Activated T-cell treated with anti-CD3 and anti-CD28 coated beads, Interleukin-2, amount 50 U/mL, for 24 hours (primary cell): ENCODE data around the gene SLC25A18.

ENCODE experiments used
- DNase-seq: peaks from one replicate; pipeline ENCODE4 v3.0.0-alpha.2; 2020
- H3K27ac Mint-ChIP-seq: 2 replicates; pipeline ENCODE4 v1.8.0; 2020; ENCODE audit warnings: mild to moderate bottlenecking, mixed read lengths
- H3K27me3 Mint-ChIP-seq: 2 replicates; pipeline ENCODE4 v1.8.0; 2020; ENCODE audit warnings: mixed read lengths
- H3K36me3 Mint-ChIP-seq: 2 replicates; pipeline ENCODE4 v1.8.0; 2020; ENCODE audit warnings: low read depth, mixed read lengths
- H3K4me1 Mint-ChIP-seq: 2 replicates; pipeline ENCODE4 v1.8.0; 2020; ENCODE audit warnings: low read depth, mixed read lengths
- H3K4me3 Mint-ChIP-seq: 2 replicates; pipeline ENCODE4 v1.8.0; 2020; ENCODE audit warnings: mild to moderate bottlenecking, moderate library complexity, mixed read lengths
- H3K9me3 Mint-ChIP-seq: 2 replicates; pipeline ENCODE4 v1.8.0; 2020; ENCODE audit warnings: mixed read lengths

Gene SLC25A18

DNA sequence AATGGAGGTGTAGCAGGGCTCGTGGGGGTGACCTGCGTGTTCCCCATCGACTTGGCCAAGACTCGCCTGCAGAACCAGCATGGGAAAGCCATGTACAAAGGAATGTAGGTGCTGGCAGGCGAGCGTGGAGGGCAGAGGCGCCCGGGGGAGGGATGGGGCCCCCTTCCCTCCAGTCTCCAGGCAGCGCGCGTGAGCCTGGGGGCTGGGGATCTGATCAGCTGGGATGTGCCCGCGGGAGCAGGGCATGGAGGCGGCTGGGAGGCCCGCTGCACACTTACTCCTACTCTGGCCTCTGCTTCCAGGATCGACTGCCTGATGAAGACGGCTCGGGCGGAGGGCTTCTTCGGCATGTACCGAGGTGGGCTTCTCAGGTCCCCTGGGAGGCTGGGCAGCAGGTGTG lies 17.8 kb downstream of the SLC25A18 start:
- DNase-seq = no peak
- Mint-ChIP-seq H3K27ac (no peak overlapping the region), H3K4me3 (no peak overlapping the region), H3K4me1 (no peaks in the 10 kb centered on the region), H3K36me3 (no peaks in the 10 kb centered on the region), H3K9me3 (no peaks in the 10 kb centered on the region), H3K27me3 (peaks cover 3% of the 10 kb centered on the region)

DNA sequence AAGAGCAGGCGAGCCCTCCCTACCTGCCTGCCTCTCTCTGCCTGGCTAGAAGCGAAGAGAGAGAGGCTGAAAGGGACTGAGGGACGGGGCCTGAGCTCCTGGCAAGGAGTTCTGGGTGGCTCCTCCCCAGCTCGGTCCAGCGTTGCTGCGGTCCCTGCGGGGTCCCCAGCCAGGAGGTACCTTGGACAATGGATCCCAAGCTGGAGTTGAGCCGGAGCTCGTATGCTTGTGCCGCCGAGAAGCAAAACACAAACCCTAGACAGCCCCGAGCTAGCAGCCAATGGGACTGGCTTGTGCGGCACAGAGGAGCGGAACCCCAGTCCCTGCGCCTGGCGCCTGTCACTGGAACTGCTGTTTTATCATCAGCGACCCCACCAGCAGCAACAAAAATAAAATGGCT lies 18.3 kb downstream of the SLC25A18 start:
- Mint-ChIP-seq H3K27me3 (peaks cover 3% of the 10 kb centered on the region), H3K36me3 (no peaks in the 10 kb centered on the region)

DNA sequence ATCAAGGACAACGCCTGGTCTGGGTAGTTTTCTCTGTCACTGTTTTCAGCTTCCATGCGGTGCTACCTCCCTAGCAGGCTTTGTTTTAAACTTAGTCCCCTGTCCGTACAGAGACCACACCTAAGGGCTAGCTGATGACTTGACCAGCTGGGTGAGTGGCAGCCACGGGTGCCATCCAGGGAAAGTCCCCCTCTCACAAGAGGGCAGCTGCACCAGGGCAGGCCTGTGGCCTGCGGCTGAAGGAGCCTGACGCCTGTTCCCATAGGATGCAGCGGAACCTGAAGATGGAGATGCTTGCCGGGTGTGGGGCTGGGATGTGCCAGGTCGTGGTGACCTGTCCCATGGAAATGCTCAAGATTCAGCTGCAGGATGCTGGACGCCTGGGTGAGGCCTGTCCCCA lies 19.9 kb downstream of the SLC25A18 start:
- H3K4me3 Mint-ChIP-seq = no peak overlapping the region
- H3K9me3 Mint-ChIP-seq = no peaks in the 10 kb centered on the region
- H3K27ac Mint-ChIP-seq = no peak overlapping the region
- peaks cover 3% of the 10 kb centered on the region for H3K27me3 Mint-ChIP-seq
- no peak for DNase-seq
- H3K36me3 Mint-ChIP-seq = no peaks in the 10 kb centered on the region
- H3K4me1 Mint-ChIP-seq = no peaks in the 10 kb centered on the region

More for the DNA sequence above, 18.3 kb downstream of the SLC25A18 start:
- Mint-ChIP-seq H3K9me3 (no peaks in the 10 kb centered on the region), H3K27ac (no peak overlapping the region), H3K4me3 (no peak overlapping the region), H3K4me1 (no peaks in the 10 kb centered on the region)
- DNase-seq = no peak

DNA sequence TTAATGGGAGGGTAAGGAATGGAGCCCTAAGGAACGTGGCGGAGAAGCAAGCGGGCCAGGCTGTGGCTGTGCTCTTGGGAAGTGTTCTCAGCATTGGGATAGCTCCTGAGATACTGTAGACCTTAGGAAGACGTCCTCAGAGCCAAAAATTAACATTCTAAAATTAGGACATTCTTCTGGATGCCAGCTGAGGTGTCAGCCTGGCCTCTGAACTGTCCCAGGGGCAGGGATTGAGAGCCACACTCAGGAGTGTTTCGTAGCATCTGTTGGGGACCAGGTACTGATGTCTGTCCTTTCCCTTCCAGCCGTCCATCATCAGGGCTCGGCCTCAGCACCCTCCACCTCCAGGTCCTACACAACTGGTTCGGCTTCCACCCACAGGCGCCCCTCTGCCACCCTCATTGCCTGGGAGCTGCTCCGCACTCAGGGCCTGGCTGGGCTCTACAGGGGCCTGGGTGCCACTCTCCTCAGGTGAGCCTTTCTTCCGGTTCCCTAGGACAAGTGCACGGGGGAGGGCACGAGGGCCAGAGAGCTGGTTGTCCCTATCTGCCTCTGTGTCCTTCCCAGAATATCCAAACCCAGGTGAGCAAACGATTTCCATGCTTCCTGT lies 23.6 kb downstream of the SLC25A18 start:
- H3K9me3 Mint-ChIP-seq = no peaks in the 10 kb centered on the region
- H3K36me3 Mint-ChIP-seq = peaks cover 24% of the 10 kb centered on the region
- no peaks in the 10 kb centered on the region for H3K4me1 Mint-ChIP-seq
- H3K27ac Mint-ChIP-seq = no peak overlapping the region
- no peak for DNase-seq
- no peak overlapping the region for H3K4me3 Mint-ChIP-seq
- no peaks in the 10 kb centered on the region for H3K27me3 Mint-ChIP-seq

DNA sequence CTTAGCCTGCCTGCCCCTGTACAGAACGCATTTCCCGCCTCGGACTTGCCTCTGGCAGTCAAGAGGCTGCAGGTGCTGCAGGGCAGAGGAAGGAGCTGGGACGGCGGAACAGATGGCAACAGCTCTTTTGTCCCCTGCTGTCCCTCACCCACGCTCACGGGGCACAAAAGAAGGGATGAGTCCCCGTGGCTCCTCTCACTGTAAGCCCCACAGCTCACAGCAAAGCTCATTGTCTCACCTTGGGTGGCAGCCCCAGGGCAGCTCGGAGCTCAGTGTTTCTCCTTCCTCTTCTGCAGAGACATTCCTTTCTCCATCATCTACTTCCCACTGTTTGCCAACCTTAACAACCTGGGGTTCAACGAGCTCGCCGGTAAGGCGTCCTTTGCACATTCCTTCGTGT lies 24.3 kb downstream of the SLC25A18 start:
- no peak overlapping the region for H3K27ac Mint-ChIP-seq
- no peaks in the 10 kb centered on the region for H3K27me3 Mint-ChIP-seq
- peaks cover 31% of the 10 kb centered on the region for H3K36me3 Mint-ChIP-seq
- H3K9me3 Mint-ChIP-seq = no peaks in the 10 kb centered on the region
- no peaks in the 10 kb centered on the region for H3K4me1 Mint-ChIP-seq
- DNase-seq = no peak
- no peak overlapping the region for H3K4me3 Mint-ChIP-seq

DNA sequence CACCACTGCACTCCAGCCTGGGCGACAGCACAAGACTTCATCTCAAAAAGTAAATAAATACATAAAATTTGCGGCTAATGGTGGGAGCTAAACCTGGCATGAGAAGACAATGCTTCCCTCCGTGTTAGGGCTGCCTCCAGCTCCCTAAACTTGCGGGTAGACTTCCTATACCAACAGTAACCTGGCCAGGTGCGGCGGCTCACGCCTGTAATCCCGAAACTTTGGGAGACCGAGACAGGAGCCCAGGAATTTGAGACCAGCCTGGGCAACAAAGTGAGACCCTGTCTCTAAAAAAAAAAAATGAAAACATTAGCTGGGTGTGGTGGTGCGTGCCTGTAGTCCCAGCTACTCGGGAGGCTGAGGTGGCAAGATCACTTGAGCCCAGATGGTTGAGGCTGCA lies 25.3 kb downstream of the SLC25A18 start:
- Mint-ChIP-seq H3K9me3 (no peaks in the 10 kb centered on the region), H3K36me3 (peaks cover 41% of the 10 kb centered on the region), H3K4me3 (no peak overlapping the region), H3K27ac (no peak overlapping the region), H3K27me3 (no peaks in the 10 kb centered on the region), H3K4me1 (no peaks in the 10 kb centered on the region)
- no peak for DNase-seq

DNA sequence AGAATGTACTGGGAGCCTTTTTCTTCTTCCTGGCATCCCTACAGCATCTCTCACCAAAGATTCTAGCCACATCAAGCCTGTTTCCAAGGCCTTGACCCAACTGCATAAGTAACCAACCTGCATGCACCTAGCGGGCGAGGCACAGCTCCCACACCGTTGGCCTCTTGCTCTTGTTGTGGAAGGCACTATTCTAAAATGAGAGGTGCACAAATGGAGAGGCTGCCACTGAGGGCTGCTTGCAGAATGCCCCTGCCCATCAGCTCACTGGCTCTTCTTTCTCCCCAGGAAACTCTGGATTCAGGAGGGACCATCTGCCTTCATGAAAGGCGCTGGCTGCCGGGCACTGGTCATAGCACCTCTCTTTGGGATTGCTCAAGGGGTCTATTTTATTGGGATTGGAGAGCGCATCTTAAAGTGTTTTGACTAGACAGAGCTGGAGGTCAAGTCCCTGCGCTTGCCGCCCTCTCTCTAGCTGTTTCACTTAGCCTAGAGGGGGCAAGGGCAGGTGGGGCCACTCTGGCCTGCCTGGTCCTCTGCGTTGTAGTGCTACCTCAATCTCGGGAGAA lies 26.6 kb downstream of the SLC25A18 start:
- DNase-seq = no peak
- peaks cover 53% of the 10 kb centered on the region for H3K36me3 Mint-ChIP-seq
- H3K4me3 Mint-ChIP-seq = no peak overlapping the region
- no peaks in the 10 kb centered on the region for H3K27me3 Mint-ChIP-seq
- peak overlapping the region; percentile 2 for H3K27ac Mint-ChIP-seq
- H3K9me3 Mint-ChIP-seq = no peaks in the 10 kb centered on the region
- no peaks in the 10 kb centered on the region for H3K4me1 Mint-ChIP-seq

DNA sequence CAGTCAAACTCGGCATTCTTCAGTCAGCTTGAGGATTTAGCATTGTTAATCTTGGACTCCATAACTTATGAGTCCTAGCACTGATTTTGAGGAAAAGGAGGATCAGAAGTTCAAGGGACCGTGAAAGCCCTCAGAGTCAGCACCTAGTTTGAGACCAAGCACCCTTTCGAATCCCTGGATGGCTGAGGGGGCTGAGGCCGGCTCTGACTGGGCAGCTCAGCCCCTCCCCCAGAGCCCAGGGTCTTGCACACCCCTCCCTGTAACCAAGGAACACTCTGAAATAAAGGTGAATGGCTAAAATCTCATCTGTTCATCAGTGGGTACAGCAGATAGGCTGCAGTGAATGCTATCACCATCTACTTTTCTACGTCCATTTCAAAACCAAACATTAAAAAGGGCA lies 27.3 kb downstream of the SLC25A18 start:
- DNase-seq = no peak
- Mint-ChIP-seq H3K27ac (no peak overlapping the region), H3K36me3 (peaks cover 60% of the 10 kb centered on the region), H3K4me3 (no peak overlapping the region), H3K9me3 (no peaks in the 10 kb centered on the region), H3K4me1 (no peaks in the 10 kb centered on the region), H3K27me3 (no peaks in the 10 kb centered on the region)

DNA sequence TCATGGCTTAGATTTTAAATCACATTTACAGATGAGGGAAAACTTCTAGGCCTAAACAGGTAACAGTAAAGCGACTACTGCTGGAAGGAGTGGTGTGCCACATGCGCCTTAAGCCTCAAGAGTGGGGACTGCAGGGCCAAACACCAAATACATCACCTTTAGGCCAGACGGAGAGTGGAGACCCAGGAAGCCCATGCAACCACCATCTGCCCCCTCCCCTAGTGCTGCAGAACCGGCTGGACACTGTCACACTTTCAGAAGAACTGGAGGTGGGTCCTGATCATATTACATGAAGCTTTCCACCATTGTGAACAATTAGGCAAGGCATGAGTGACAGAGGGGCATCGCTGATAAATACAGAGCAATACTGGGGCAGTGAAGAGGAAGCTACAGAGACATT lies 28.9 kb downstream of the SLC25A18 start:
- Mint-ChIP-seq H3K27ac (no peak overlapping the region), H3K4me3 (no peak overlapping the region), H3K4me1 (no peaks in the 10 kb centered on the region), H3K9me3 (no peaks in the 10 kb centered on the region), H3K27me3 (no peaks in the 10 kb centered on the region), H3K36me3 (peaks cover 74% of the 10 kb centered on the region)
- DNase-seq = no peak

DNA sequence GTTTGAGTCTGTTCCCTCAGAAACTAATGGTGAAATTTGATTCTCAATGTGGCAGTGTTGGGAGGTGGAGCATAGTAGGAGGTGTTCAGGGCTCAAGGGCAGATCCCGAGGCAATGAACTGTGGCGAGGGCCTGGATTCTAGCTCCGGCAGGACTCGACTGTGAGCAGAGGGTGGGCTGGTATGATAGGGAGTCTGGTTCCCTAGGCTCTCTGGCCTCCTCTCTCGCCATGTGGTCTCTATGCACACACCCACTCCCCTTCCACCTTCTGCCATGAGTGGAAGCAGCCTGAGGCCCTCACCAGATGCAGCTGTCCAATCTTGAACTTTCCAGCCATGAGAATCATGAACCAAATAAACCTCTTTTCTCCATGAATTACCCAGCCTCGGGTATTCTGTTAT lies 32.9 kb downstream of the SLC25A18 start:
- Mint-ChIP-seq H3K27ac (peak overlapping the region; percentile 39), H3K4me1 (peaks cover 2% of the 10 kb centered on the region), H3K9me3 (no peaks in the 10 kb centered on the region), H3K36me3 (peaks cover 97% of the 10 kb centered on the region), H3K27me3 (no peaks in the 10 kb centered on the region), H3K4me3 (no peak overlapping the region)
- DNase-seq = no peak

DNA sequence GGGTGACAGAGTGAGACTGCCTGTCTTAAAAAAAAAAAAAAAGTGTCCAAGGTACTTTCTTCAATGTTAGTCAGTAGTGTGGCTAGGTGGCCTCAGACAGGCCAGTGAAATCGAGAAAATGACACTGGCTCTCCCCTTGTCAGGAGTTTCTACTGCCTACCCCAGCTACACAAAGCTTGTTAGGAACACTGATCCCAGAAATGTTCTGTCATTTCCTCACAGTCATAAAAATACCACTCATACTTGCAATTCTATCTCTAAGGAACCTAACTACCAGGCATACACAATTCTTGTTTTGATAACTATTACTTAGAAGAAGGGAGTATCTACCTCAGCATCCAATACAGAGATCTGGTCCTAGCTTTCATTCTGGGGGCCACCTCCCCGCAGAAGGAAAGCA lies 33.9 kb downstream of the SLC25A18 start:
- peaks cover 2% of the 10 kb centered on the region for H3K4me1 Mint-ChIP-seq
- peak overlapping the region; percentile 54 for H3K27ac Mint-ChIP-seq
- no peaks in the 10 kb centered on the region for H3K9me3 Mint-ChIP-seq
- H3K27me3 Mint-ChIP-seq = no peaks in the 10 kb centered on the region
- no peak for DNase-seq
- no peak overlapping the region for H3K4me3 Mint-ChIP-seq
- H3K36me3 Mint-ChIP-seq = peaks cover 92% of the 10 kb centered on the region

DNA sequence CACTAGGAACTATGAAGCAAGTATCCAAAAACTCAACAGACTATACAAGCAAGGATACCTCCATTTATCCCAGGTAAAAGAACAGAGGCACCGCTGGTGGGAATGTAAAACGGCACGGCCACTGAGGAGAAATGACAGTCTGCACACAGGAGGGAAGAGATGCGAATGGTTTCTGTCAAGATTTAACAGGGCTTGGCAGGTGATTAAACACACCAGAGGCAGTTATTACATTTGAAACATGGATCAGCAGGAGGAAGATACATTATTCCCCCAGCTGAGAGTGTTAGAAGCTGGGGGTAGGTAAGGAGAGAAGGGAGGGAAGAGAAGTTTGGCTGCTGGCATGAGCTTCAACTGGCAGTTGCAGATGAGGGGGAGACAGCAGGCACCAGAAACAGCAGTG lies 35.0 kb downstream of the SLC25A18 start:
- no peak overlapping the region for H3K27ac Mint-ChIP-seq
- H3K4me3 Mint-ChIP-seq = no peak overlapping the region
- H3K4me1 Mint-ChIP-seq = peaks cover 2% of the 10 kb centered on the region
- H3K27me3 Mint-ChIP-seq = no peaks in the 10 kb centered on the region
- no peaks in the 10 kb centered on the region for H3K9me3 Mint-ChIP-seq
- H3K36me3 Mint-ChIP-seq = peaks cover 84% of the 10 kb centered on the region
- DNase-seq = no peak

DNA sequence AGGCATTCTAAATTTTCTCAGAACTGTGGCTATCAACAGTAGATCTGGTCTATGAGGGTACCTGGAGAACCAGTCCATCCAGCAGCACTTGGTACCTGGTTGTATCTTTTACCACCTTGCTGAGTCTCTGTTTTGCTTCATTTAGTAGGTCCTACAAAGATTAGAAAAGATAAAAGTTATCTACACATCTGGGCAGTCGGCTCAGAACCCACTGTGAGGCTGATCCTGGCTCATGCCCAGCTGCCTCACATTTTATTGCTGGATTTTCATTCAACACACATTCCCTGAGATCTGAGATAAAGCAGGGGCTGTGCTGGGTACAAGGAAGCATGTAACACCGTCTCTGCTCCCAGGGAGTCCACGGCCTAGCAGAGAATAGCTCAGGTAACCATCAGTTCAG lies 37.7 kb downstream of the SLC25A18 start:
- Mint-ChIP-seq H3K27me3 (no peaks in the 10 kb centered on the region), H3K36me3 (peaks cover 70% of the 10 kb centered on the region)

DNA sequence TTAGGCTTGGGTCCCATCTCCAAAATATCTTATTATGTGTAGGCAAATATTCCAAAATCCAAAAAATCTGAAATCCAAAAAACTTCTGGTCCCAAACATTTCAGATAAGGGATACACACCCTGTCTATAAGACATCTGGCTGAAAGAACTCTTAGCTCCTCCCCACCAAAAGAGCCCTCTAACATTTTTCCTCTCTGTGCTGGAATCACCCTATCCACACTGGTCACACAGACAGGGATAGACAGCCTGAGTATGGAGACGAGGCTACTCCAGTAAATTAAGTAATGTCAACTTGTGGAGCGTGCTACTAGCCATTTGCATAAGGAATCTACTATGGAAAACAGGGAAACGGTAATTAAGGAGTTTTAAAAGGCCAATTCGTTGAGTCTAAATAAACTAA lies 40.4 kb downstream of the SLC25A18 start:
- Mint-ChIP-seq H3K36me3 (peaks cover 49% of the 10 kb centered on the region), H3K4me1 (peaks cover 6% of the 10 kb centered on the region), H3K27ac (peak overlapping the region; percentile 62), H3K4me3 (no peak overlapping the region), H3K27me3 (no peaks in the 10 kb centered on the region), H3K9me3 (no peaks in the 10 kb centered on the region)
- DNase-seq = no peak

More for the DNA sequence above, 37.7 kb downstream of the SLC25A18 start:
- no peak overlapping the region for H3K4me3 Mint-ChIP-seq
- DNase-seq = no peak
- H3K9me3 Mint-ChIP-seq = no peaks in the 10 kb centered on the region
- peaks cover 5% of the 10 kb centered on the region for H3K4me1 Mint-ChIP-seq
- H3K27ac Mint-ChIP-seq = peak overlapping the region; percentile 76

DNA sequence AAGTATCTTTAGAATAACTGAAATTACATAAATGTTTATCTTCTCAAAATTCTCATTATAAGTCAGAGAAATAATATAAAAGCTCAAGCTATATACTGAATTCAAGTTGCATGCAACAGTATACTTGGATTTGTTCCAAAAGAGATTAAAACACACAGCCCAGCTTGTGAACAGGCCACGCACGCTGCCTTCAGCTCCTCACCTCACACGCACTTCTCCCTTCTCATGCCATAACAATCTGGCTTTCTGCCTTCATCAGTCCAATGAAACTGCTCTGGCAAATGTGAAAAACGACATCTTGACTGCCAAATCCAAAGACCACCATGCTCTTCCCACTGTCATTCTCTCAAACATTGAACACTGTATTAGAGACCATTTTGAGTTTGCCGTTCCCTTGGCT lies 43.2 kb downstream of the SLC25A18 start:
- H3K9me3 Mint-ChIP-seq = no peaks in the 10 kb centered on the region
- H3K4me1 Mint-ChIP-seq = peaks cover 7% of the 10 kb centered on the region
- no peaks in the 10 kb centered on the region for H3K27me3 Mint-ChIP-seq
- H3K4me3 Mint-ChIP-seq = no peak overlapping the region
- DNase-seq = no peak
- no peak overlapping the region for H3K27ac Mint-ChIP-seq
- peaks cover 39% of the 10 kb centered on the region for H3K36me3 Mint-ChIP-seq
